Glutamatergic neuron (in vitro differentiated cells): ENCODE data around the gene RTP1. TPM values are rescaled to one million over a fixed set of nuclear protein-coding genes. Genes with fewer than 3 reads are reported as not detected.
"Not testable (repeated sequence)": the region's sequence is repeated elsewhere in the genome, so short reads cannot be mapped to it uniquely, and the experiment has no call there.

Experiments used
- DNase-seq: peaks from one replicate; pipeline ENCODE4 v3.0.0; 2022
- H3K27ac Mint-ChIP-seq: one replicate; pipeline ENCODE4 v1.8.0; 2020; ENCODE audit warnings: mild to moderate bottlenecking, mixed read lengths, inconsistent platforms; ENCODE audit not compliant: unreplicated experiment
- H3K27me3 Mint-ChIP-seq: one replicate; pipeline ENCODE4 v1.8.0; 2020; ENCODE audit warnings: mild to moderate bottlenecking, moderate library complexity, mixed read lengths, inconsistent platforms; ENCODE audit not compliant: unreplicated experiment
- H3K36me3 Mint-ChIP-seq: one replicate; pipeline ENCODE4 v1.8.0; 2020; ENCODE audit warnings: mild to moderate bottlenecking, mixed read lengths, inconsistent platforms; ENCODE audit not compliant: unreplicated experiment
- H3K4me1 Mint-ChIP-seq: one replicate; pipeline ENCODE4 v1.8.0; 2020; ENCODE audit warnings: mild to moderate bottlenecking, low read depth, mixed read lengths, inconsistent platforms; ENCODE audit not compliant: unreplicated experiment
- H3K4me3 Mint-ChIP-seq: one replicate; pipeline ENCODE4 v1.8.0; 2020; ENCODE audit warnings: mild to moderate bottlenecking, mixed read lengths, inconsistent platforms; ENCODE audit not compliant: unreplicated experiment
- H3K9me3 Mint-ChIP-seq: one replicate; pipeline ENCODE4 v1.8.0; 2020; ENCODE audit warnings: mild to moderate bottlenecking, moderate library complexity, mixed read lengths, inconsistent platforms; ENCODE audit not compliant: unreplicated experiment
- CTCF ChIP-seq: fragments of 200-600 bp; sonication (generic); IDR thresholded peaks from one replicate; pipeline ENCODE4 v1.5.0; 2021; ENCODE audit not compliant: partially characterized antibody, unreplicated experiment
- total RNA-seq: library from RNA; stranded (reverse); fragmentation: NEBNext Ultra II Directional; extraction: Animal tissue kit (Norgen Biotek cat#: 25700); gene quantifications from one replicate; pipeline ENCODE4 v1.2.1, GENCODE V29; 2021; ENCODE audit not compliant: unreplicated experiment

The RTP1 gene
- total RNA-seq, 1 donor from 2014 or later = not detected

GRCh38 chr3:187196573-187197334, 532 bp upstream of the RTP1 start:
- TF ChIP-seq CTCF = no peak
- no peak overlapping the region for H3K4me3 Mint-ChIP-seq
- no peaks in the 10 kb centered on the region for H3K27me3 Mint-ChIP-seq
- no peaks in the 10 kb centered on the region for H3K36me3 Mint-ChIP-seq
- no peaks in the 10 kb centered on the region for H3K9me3 Mint-ChIP-seq
- no peaks in the 10 kb centered on the region for H3K4me1 Mint-ChIP-seq
- no peak overlapping the region for H3K27ac Mint-ChIP-seq
- DNase-seq = no peak

GRCh38 chr3:187198490-187198889, 1.2 kb downstream of the RTP1 start:
- no peak for DNase-seq
- Mint-ChIP-seq H3K27ac (no peak overlapping the region), H3K9me3 (no peaks in the 10 kb centered on the region), H3K27me3 (no peaks in the 10 kb centered on the region), H3K4me3 (no peak overlapping the region), H3K4me1 (no peaks in the 10 kb centered on the region), H3K36me3 (no peaks in the 10 kb centered on the region)
- no peak for TF ChIP-seq CTCF

GRCh38 chr3:187199463-187200050, 2.3 kb downstream of the RTP1 start:
- not testable (repeated sequence) for H3K4me3 Mint-ChIP-seq

GRCh38 chr3:187205683-187206082, 8.4 kb downstream of the RTP1 start:
- DNase-seq = no peak
- no peak overlapping the region for H3K27ac Mint-ChIP-seq
- H3K36me3 Mint-ChIP-seq = peaks cover 20% of the 10 kb centered on the region
- peaks cover 5% of the 10 kb centered on the region for H3K9me3 Mint-ChIP-seq
- TF ChIP-seq CTCF = no peak
- no peaks in the 10 kb centered on the region for H3K4me1 Mint-ChIP-seq
- no peak overlapping the region for H3K4me3 Mint-ChIP-seq
- peaks cover 4% of the 10 kb centered on the region for H3K27me3 Mint-ChIP-seq

More at GRCh38 chr3:187199463-187200050, 2.3 kb downstream of the RTP1 start:
- not testable (repeated sequence) for H3K27me3 Mint-ChIP-seq, H3K27ac Mint-ChIP-seq, DNase-seq, H3K9me3 Mint-ChIP-seq, H3K4me1 Mint-ChIP-seq, H3K36me3 Mint-ChIP-seq

GRCh38 chr3:187207062-187207461, 9.8 kb downstream of the RTP1 start:
- no peaks in the 10 kb centered on the region for H3K4me1 Mint-ChIP-seq
- no peak overlapping the region for H3K4me3 Mint-ChIP-seq
- H3K27me3 Mint-ChIP-seq = peaks cover 4% of the 10 kb centered on the region
- peaks cover 10% of the 10 kb centered on the region for H3K9me3 Mint-ChIP-seq
- H3K36me3 Mint-ChIP-seq = peaks cover 20% of the 10 kb centered on the region
- H3K27ac Mint-ChIP-seq = no peak overlapping the region
- TF ChIP-seq CTCF = no peak
- no peak for DNase-seq
